ENCODE measurements around the gene PRKN.

PRKN gene

GRCh38 chr6:161602359-161602758 is 1125.2 kb downstream of the PRKN start:
- H3K27me3 ChIP-seq (ENCODE audit: control insufficient read depth, insufficient read depth, low read length): no peaks in the 10 kb centered on the region
- no peaks in the 10 kb centered on the region for H3K4me1 ChIP-seq (ENCODE audit: control insufficient read depth, insufficient read depth, low read length)
- no peak overlapping the region for H3K9ac ChIP-seq (ENCODE audit: low read length)
- no peak overlapping the region for H3K4me3 ChIP-seq (ENCODE audit: low read length)
- no peak overlapping the region for H3K27ac ChIP-seq (ENCODE audit: low read depth, low read length)
- no peaks in the 10 kb centered on the region for H3K36me3 ChIP-seq (ENCODE audit: control insufficient read depth, insufficient read depth, low read length)

GRCh38 chr6:161598896-161599295 is 1128.7 kb downstream of the PRKN start:
- Histone ChIP-seq H3K4me1 (ENCODE audit: control insufficient read depth, insufficient read depth, low read length) (no peaks in the 10 kb centered on the region), H3K36me3 (ENCODE audit: control insufficient read depth, insufficient read depth, low read length) (no peaks in the 10 kb centered on the region), H3K9ac (ENCODE audit: low read length) (no peak overlapping the region), H3K27ac (ENCODE audit: low read depth, low read length) (no peak overlapping the region), H3K4me3 (ENCODE audit: low read length) (no peak overlapping the region), H3K27me3 (ENCODE audit: control insufficient read depth, insufficient read depth, low read length) (no peaks in the 10 kb centered on the region)

- Histone ChIP-seq H3K4me3 (ENCODE audit: low read length) (no peak overlapping the region), H3K36me3 (ENCODE audit: control insufficient read depth, insufficient read depth, low read length) (no peaks in the 10 kb centered on the region), H3K27ac (ENCODE audit: low read depth, low read length) (no peak overlapping the region), H3K9ac (ENCODE audit: low read length) (no peak overlapping the region), H3K4me1 (ENCODE audit: control insufficient read depth, insufficient read depth, low read length) (no peaks in the 10 kb centered on the region), H3K27me3 (ENCODE audit: control insufficient read depth, insufficient read depth, low read length) (no peaks in the 10 kb centered on the region)
These were observed 1130.6 kb downstream of the PRKN start for GRCh38 chr6:161596807-161597520.

- Histone ChIP-seq H3K27me3 (ENCODE audit: control insufficient read depth, insufficient read depth, low read length) (no peaks in the 10 kb centered on the region), H3K27ac (ENCODE audit: low read depth, low read length) (no peak overlapping the region), H3K4me1 (ENCODE audit: control insufficient read depth, insufficient read depth, low read length) (no peaks in the 10 kb centered on the region), H3K4me3 (ENCODE audit: low read length) (no peak overlapping the region), H3K9ac (ENCODE audit: low read length) (no peak overlapping the region), H3K36me3 (ENCODE audit: control insufficient read depth, insufficient read depth, low read length) (no peaks in the 10 kb centered on the region)
These were observed 1133.2 kb downstream of the PRKN start for GRCh38 chr6:161594412-161594811.

GRCh38 chr6:161590961-161591627 is 1136.5 kb downstream of the PRKN start:
- no peaks in the 10 kb centered on the region for H3K36me3 ChIP-seq (ENCODE audit: control insufficient read depth, insufficient read depth, low read length)
- no peaks in the 10 kb centered on the region for H3K4me1 ChIP-seq (ENCODE audit: control insufficient read depth, insufficient read depth, low read length)
- no peak overlapping the region for H3K27ac ChIP-seq (ENCODE audit: low read depth, low read length)
- H3K4me3 ChIP-seq (ENCODE audit: low read length): no peak overlapping the region
- H3K27me3 ChIP-seq (ENCODE audit: control insufficient read depth, insufficient read depth, low read length): no peaks in the 10 kb centered on the region
- H3K9ac ChIP-seq (ENCODE audit: low read length): no peak overlapping the region

- H3K36me3 ChIP-seq (ENCODE audit: control insufficient read depth, insufficient read depth, low read length): no peaks in the 10 kb centered on the region
- H3K27me3 ChIP-seq (ENCODE audit: control insufficient read depth, insufficient read depth, low read length): no peaks in the 10 kb centered on the region
- no peak overlapping the region for H3K9ac ChIP-seq (ENCODE audit: low read length)
- H3K4me1 ChIP-seq (ENCODE audit: control insufficient read depth, insufficient read depth, low read length): no peaks in the 10 kb centered on the region
- H3K27ac ChIP-seq (ENCODE audit: low read depth, low read length): no peak overlapping the region
- no peak overlapping the region for H3K4me3 ChIP-seq (ENCODE audit: low read length)
These were observed 1140.7 kb downstream of the PRKN start for GRCh38 chr6:161586887-161587286.

GRCh38 chr6:161584621-161585340 is 1142.8 kb downstream of the PRKN start:
- Histone ChIP-seq H3K27ac (ENCODE audit: low read depth, low read length) (no peak overlapping the region), H3K9ac (ENCODE audit: low read length) (no peak overlapping the region), H3K27me3 (ENCODE audit: control insufficient read depth, insufficient read depth, low read length) (no peaks in the 10 kb centered on the region), H3K4me1 (ENCODE audit: control insufficient read depth, insufficient read depth, low read length) (no peaks in the 10 kb centered on the region), H3K36me3 (ENCODE audit: control insufficient read depth, insufficient read depth, low read length) (no peaks in the 10 kb centered on the region), H3K4me3 (ENCODE audit: low read length) (no peak overlapping the region)

GRCh38 chr6:161584051-161584450 is 1143.5 kb downstream of the PRKN start:
- Histone ChIP-seq H3K27me3 (ENCODE audit: control insufficient read depth, insufficient read depth, low read length) (no peaks in the 10 kb centered on the region), H3K4me3 (ENCODE audit: low read length) (no peak overlapping the region), H3K9ac (ENCODE audit: low read length) (no peak overlapping the region), H3K36me3 (ENCODE audit: control insufficient read depth, insufficient read depth, low read length) (no peaks in the 10 kb centered on the region), H3K27ac (ENCODE audit: low read depth, low read length) (no peak overlapping the region), H3K4me1 (ENCODE audit: control insufficient read depth, insufficient read depth, low read length) (no peaks in the 10 kb centered on the region)

- Histone ChIP-seq H3K27me3 (ENCODE audit: control insufficient read depth, insufficient read depth, low read length) (no peaks in the 10 kb centered on the region), H3K9ac (ENCODE audit: low read length) (no peak overlapping the region), H3K27ac (ENCODE audit: low read depth, low read length) (no peak overlapping the region), H3K36me3 (ENCODE audit: control insufficient read depth, insufficient read depth, low read length) (no peaks in the 10 kb centered on the region), H3K4me1 (ENCODE audit: control insufficient read depth, insufficient read depth, low read length) (no peaks in the 10 kb centered on the region), H3K4me3 (ENCODE audit: low read length) (no peak overlapping the region)
These were observed 1144.0 kb downstream of the PRKN start for GRCh38 chr6:161583584-161583983.

GRCh38 chr6:161578478-161578877 is 1149.1 kb downstream of the PRKN start:
- Histone ChIP-seq H3K4me3 (ENCODE audit: low read length) (no peak overlapping the region), H3K27me3 (ENCODE audit: control insufficient read depth, insufficient read depth, low read length) (no peaks in the 10 kb centered on the region), H3K4me1 (ENCODE audit: control insufficient read depth, insufficient read depth, low read length) (no peaks in the 10 kb centered on the region), H3K9ac (ENCODE audit: low read length) (no peak overlapping the region), H3K36me3 (ENCODE audit: control insufficient read depth, insufficient read depth, low read length) (no peaks in the 10 kb centered on the region), H3K27ac (ENCODE audit: low read depth, low read length) (no peak overlapping the region)

- no peak overlapping the region for H3K9ac ChIP-seq (ENCODE audit: low read length)
- H3K4me1 ChIP-seq (ENCODE audit: control insufficient read depth, insufficient read depth, low read length): no peaks in the 10 kb centered on the region
- no peaks in the 10 kb centered on the region for H3K36me3 ChIP-seq (ENCODE audit: control insufficient read depth, insufficient read depth, low read length)
- no peak overlapping the region for H3K27ac ChIP-seq (ENCODE audit: low read depth, low read length)
- no peaks in the 10 kb centered on the region for H3K27me3 ChIP-seq (ENCODE audit: control insufficient read depth, insufficient read depth, low read length)
- H3K4me3 ChIP-seq (ENCODE audit: low read length): no peak overlapping the region
These were observed 1151.9 kb downstream of the PRKN start for GRCh38 chr6:161575523-161576254.

- H3K36me3 ChIP-seq (ENCODE audit: control insufficient read depth, insufficient read depth, low read length): no peaks in the 10 kb centered on the region
- no peaks in the 10 kb centered on the region for H3K4me1 ChIP-seq (ENCODE audit: control insufficient read depth, insufficient read depth, low read length)
- H3K27me3 ChIP-seq (ENCODE audit: control insufficient read depth, insufficient read depth, low read length): no peaks in the 10 kb centered on the region
- no peak overlapping the region for H3K9ac ChIP-seq (ENCODE audit: low read length)
- H3K27ac ChIP-seq (ENCODE audit: low read depth, low read length): no peak overlapping the region
- H3K4me3 ChIP-seq (ENCODE audit: low read length): no peak overlapping the region
These were observed 1158.6 kb downstream of the PRKN start for GRCh38 chr6:161568885-161569456.
